ENCODE results near the gene MRTFA. TPM values are rescaled to one million over a fixed set of nuclear protein-coding genes. Genes with fewer than 3 reads are reported as not detected.
A peak's percentile ranks its signal among the peaks of the same experiment; 100 is the strongest.

MRTFA gene
- total RNA-seq, 1 donor: 34.0 TPM

GRCh38 chr22:40597526-40598430 lies 38.7 kb downstream of the MRTFA start:
- no peak overlapping the region for H3K4me3 ChIP-seq (ENCODE audit: insufficient read depth, low read length)
- peak overlapping the region; percentile 49 for H3K4me2 ChIP-seq (ENCODE audit: insufficient read depth, low read length)
- H3K36me3 ChIP-seq (ENCODE audit: insufficient read depth, low read length): no peaks in the 10 kb centered on the region
- H2AFZ ChIP-seq (ENCODE audit: low read length): no peak overlapping the region
- H3K79me2 ChIP-seq (ENCODE audit: insufficient read depth, low read length): peaks cover 91% of the 10 kb centered on the region
- no peaks in the 10 kb centered on the region for H3K27me3 ChIP-seq (ENCODE audit: insufficient read depth, low read length)
- peaks cover 53% of the 10 kb centered on the region for H4K20me1 ChIP-seq (ENCODE audit: insufficient read depth, low read length)
- no peak for TF ChIP-seq CTCF (IDR thresholded peaks at IDR 0.05; ENCODE audit: extremely low read depth, low read depth, low read length)
- H3K27ac ChIP-seq (ENCODE audit: low read depth, low read length): peak overlapping the region; percentile 40
- DNase-seq (ENCODE audit: insufficient read length, low spot score, missing footprints): no peak
- H3K9me3 ChIP-seq (ENCODE audit: low read depth, low read length): no peaks in the 10 kb centered on the region
- H3K4me1 ChIP-seq (ENCODE audit: insufficient read depth, low read length): peaks cover 38% of the 10 kb centered on the region

GRCh38 chr22:40595497-40596234 lies 40.9 kb downstream of the MRTFA start:
- Histone ChIP-seq H4K20me1 (ENCODE audit: insufficient read depth, low read length) (peaks cover 52% of the 10 kb centered on the region), H3K9me3 (ENCODE audit: low read depth, low read length) (no peaks in the 10 kb centered on the region), H3K4me1 (ENCODE audit: insufficient read depth, low read length) (peaks cover 29% of the 10 kb centered on the region), H3K79me2 (ENCODE audit: insufficient read depth, low read length) (peaks cover 87% of the 10 kb centered on the region), H3K4me3 (ENCODE audit: insufficient read depth, low read length) (no peak overlapping the region), H3K27me3 (ENCODE audit: insufficient read depth, low read length) (no peaks in the 10 kb centered on the region), H3K27ac (ENCODE audit: low read depth, low read length) (no peak overlapping the region), H3K4me2 (ENCODE audit: insufficient read depth, low read length) (no peak overlapping the region), H3K36me3 (ENCODE audit: insufficient read depth, low read length) (no peaks in the 10 kb centered on the region), H2AFZ (ENCODE audit: low read length) (no peak overlapping the region)
- no peak for DNase-seq (ENCODE audit: insufficient read length, low spot score, missing footprints)
- no peak for TF ChIP-seq CTCF (IDR thresholded peaks at IDR 0.05; ENCODE audit: extremely low read depth, low read depth, low read length)

GRCh38 chr22:40594924-40595323 lies 41.6 kb downstream of the MRTFA start:
- no peak overlapping the region for H3K4me2 ChIP-seq (ENCODE audit: insufficient read depth, low read length)
- no peaks in the 10 kb centered on the region for H3K9me3 ChIP-seq (ENCODE audit: low read depth, low read length)
- TF ChIP-seq CTCF (IDR thresholded peaks at IDR 0.05; ENCODE audit: extremely low read depth, low read depth, low read length): no peak
- H3K27ac ChIP-seq (ENCODE audit: low read depth, low read length): no peak overlapping the region
- peaks cover 29% of the 10 kb centered on the region for H3K4me1 ChIP-seq (ENCODE audit: insufficient read depth, low read length)
- H3K36me3 ChIP-seq (ENCODE audit: insufficient read depth, low read length): no peaks in the 10 kb centered on the region
- no peak overlapping the region for H3K4me3 ChIP-seq (ENCODE audit: insufficient read depth, low read length)
- H3K27me3 ChIP-seq (ENCODE audit: insufficient read depth, low read length): no peaks in the 10 kb centered on the region
- H2AFZ ChIP-seq (ENCODE audit: low read length): no peak overlapping the region
- H3K79me2 ChIP-seq (ENCODE audit: insufficient read depth, low read length): peaks cover 87% of the 10 kb centered on the region
- no peak for DNase-seq (ENCODE audit: insufficient read length, low spot score, missing footprints)
- H4K20me1 ChIP-seq (ENCODE audit: insufficient read depth, low read length): peaks cover 49% of the 10 kb centered on the region

- Histone ChIP-seq H3K4me1 (ENCODE audit: insufficient read depth, low read length) (peaks cover 29% of the 10 kb centered on the region), H3K79me2 (ENCODE audit: insufficient read depth, low read length) (peaks cover 84% of the 10 kb centered on the region), H4K20me1 (ENCODE audit: insufficient read depth, low read length) (peaks cover 49% of the 10 kb centered on the region), H3K4me2 (ENCODE audit: insufficient read depth, low read length) (no peak overlapping the region), H3K27ac (ENCODE audit: low read depth, low read length) (no peak overlapping the region), H3K9me3 (ENCODE audit: low read depth, low read length) (no peaks in the 10 kb centered on the region), H2AFZ (ENCODE audit: low read length) (no peak overlapping the region), H3K36me3 (ENCODE audit: insufficient read depth, low read length) (no peaks in the 10 kb centered on the region), H3K4me3 (ENCODE audit: insufficient read depth, low read length) (no peak overlapping the region), H3K27me3 (ENCODE audit: insufficient read depth, low read length) (no peaks in the 10 kb centered on the region)
- TF ChIP-seq CTCF (IDR thresholded peaks at IDR 0.05; ENCODE audit: extremely low read depth, low read depth, low read length): no peak
- no peak for DNase-seq (ENCODE audit: insufficient read length, low spot score, missing footprints)
Observed at GRCh38 chr22:40594346-40594745, 42.2 kb downstream of the MRTFA start.

Data from osteoblast (primary cell).